ENCODE measurements around the gene CD7. TPM values are rescaled to one million over a fixed set of nuclear protein-coding genes. Genes with fewer than 3 reads are reported as not detected.

The CD7 gene
- total RNA-seq, 2 donors from 2014 or later: 620 to 646 TPM

DNA sequence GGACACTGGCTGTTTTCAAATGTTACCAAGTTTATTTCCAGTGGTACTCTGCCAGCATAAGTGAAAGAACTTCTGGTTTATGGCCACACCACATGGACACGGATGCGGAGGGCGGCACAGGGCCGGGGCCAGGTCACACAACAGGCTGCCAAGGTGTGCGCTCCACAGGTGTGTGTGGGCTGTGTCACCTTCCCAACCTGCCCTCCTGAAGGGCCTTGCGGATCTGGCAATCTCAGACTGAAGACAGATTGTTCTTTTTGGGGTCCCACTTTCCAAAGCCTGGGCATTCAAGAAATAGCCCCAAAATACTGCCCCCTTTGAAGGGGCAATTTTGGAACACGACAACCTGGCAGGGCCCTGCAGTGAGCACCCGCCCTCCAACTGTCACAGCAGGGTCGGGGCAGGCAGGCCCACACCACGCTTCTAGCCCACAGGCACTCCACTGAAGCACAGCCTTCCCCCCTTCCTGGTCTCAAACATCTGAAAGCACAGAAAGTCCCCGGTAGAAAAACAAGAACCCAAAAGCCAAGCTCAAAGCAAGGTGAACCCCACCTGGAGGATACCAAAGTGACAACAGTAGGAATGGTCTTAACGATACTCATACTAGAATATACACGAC lies 47.4 kb downstream of the CD7 start:
- H3K9me3 Mint-ChIP-seq: no peaks in the 10 kb centered on the region
- H3K27ac Mint-ChIP-seq: peak overlapping the region; percentile 66 to 98
- no peak for DNase-seq (ENCODE audit: low spot score in 2 of 2)
- ATAC-seq: no peak
- peaks cover 7 to 50% of the 10 kb centered on the region in 2 donors for H3K36me3 Mint-ChIP-seq

DNA sequence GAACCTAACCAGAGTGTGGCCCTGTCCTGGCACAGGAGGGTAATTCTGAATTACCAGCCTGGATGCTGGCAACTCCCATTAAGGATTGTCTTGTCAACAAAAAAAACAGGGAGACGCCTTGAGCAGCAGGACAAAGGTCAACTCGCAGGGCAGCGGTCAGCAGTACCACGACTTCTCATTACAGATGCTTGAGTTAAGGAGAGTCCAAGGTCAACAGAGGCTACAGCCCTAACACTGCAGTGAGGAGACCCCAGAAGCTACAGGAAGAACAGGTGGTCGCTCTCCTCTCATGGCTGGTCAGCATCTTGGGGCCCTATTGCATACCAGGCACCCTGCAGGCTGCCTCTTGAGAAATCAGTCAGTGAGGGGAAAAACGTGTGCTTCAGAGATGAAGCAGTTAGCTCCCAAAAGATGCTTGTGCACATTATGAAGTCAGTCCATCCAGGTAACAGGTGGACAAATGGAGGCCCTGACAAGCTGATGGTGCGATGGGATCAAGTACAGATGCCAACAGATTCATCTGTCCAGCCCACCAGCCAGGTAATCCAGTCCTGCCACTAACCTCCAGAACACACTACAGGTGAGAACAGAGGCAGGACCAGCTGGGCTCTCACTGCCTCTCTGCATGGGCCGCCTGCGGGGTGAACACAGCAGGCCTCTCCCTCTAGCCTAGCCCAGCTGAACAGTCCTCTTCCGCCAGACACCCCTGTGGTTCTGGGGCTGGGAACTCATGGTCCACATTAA lies 48.1 kb downstream of the CD7 start:
- ATAC-seq (no peak), DNase-seq (ENCODE audit: low spot score in 2 of 2) (no peak)
- peak overlapping the region; percentile 66 to 98 for H3K27ac Mint-ChIP-seq
- no peaks in the 10 kb centered on the region for H3K9me3 Mint-ChIP-seq
- peaks cover 9 to 56% of the 10 kb centered on the region in 2 donors for H3K36me3 Mint-ChIP-seq

DNA sequence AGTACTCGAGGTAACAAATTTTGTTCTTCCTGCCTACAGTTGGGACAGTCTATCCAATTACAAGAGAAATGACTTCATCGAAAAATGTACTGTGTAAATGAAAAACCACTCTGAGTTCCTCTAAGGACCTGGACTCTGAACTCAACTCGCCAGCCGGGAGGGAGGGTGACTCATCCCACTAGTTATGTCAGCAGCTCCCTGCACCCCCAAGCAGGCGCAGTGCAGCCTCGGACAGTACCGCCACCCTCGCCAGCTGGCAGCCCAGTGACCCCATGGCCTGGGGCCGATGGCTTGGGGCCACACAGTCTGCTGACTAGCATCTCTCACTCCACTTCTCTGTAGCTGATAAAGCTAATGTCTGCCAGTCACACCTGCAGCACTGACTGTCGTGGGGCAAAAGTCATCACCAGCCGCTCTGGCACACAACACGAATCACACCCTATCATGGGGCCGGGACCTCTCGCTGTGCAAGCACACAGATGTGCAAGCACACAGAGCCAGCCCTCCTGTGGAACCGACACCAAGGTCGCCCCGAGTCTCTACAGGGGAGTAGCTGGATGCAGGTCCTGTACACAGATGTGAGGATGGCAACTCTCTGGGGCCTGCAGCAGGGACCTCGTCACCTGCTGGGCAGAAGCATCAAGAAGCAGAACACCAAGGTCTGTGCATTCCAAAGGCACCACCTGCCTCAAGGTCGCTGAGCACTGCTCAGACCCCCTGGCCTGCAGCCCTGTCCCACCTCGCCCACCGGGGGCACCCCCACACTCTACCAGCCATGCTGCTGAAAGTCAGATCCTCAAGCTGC lies 49.6 kb downstream of the CD7 start:
- ATAC-seq (peak; percentile 63 to 82), DNase-seq (ENCODE audit: low spot score in 2 of 2) (no peak)
- Mint-ChIP-seq H3K9me3 (no peaks in the 10 kb centered on the region), H3K36me3 (peaks cover 13 to 70% of the 10 kb centered on the region in 2 donors), H3K27ac (peak overlapping the region; percentile 66 to 72)

DNA sequence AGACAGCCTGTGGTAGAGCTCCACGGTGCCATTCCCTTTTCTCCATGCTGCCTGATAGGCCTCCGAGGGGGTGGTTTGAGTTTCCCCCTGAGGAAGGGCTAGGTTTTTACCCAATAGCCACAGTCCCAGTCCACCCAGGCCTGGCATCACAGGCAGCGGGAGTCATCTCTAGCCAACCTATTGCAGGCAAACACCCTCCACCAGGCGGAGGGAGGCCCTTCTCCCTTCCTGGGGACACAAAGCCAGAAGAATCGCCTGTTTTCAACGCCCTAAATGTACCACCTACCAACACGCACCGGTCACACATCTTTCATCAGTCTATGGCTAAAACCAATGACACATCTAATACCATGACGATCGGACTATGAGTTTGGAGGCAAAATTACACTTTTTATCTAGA lies 51.3 kb downstream of the CD7 start:
- peaks cover 0 to under 1% of the 10 kb centered on the region in 2 donors for H3K9me3 Mint-ChIP-seq
- H3K36me3 Mint-ChIP-seq: peaks cover 12 to 71% of the 10 kb centered on the region in 2 donors
- H3K27ac Mint-ChIP-seq: peak overlapping the region; percentile 29 to 93
- ATAC-seq (no peak), DNase-seq (ENCODE audit: low spot score in 2 of 2) (no peak)

Other genes starting within 250 kb of the CD7 start
- gene FASN, start 219.4 kb downstream of the CD7 start, total RNA-seq: 100 to 1,000 TPM in 1 of 2 donors, 10 to 100 TPM in 1; 82.6 to 171 TPM
- 10 to 100 TPM; 34.6 to 51.3 TPM for gene CCDC57, start 104.8 kb downstream of the CD7 start, total RNA-seq
- gene SLC16A3, start 88.6 kb downstream of the CD7 start, total RNA-seq: 100 to 1,000 TPM in 1 of 2 donors, 1 to 10 TPM in 1; 8.6 to 197 TPM
- 100 to 1,000 TPM; 130 to 171 TPM for gene CSNK1D, start 43.9 kb downstream of the CD7 start, total RNA-seq
- gene SECTM1, start 16.2 kb upstream of the CD7 start, total RNA-seq: 10 to 100 TPM in 1 of 2 donors, 1 to 10 TPM in 1; 2.3 to 13.7 TPM
- under 1 TPM; 0.18 to 0.41 TPM for gene TEX19, start 41.6 kb upstream of the CD7 start, total RNA-seq
- gene UTS2R, start 54.2 kb upstream of the CD7 start, total RNA-seq: under 1 TPM in 1 of 2 donors, not detected in 1; 0.18 TPM
- 10 to 100 TPM; 16.2 to 33.6 TPM for gene HEXD, start 100.7 kb upstream of the CD7 start, total RNA-seq
- 10 to 100 TPM; 16.8 to 23.5 TPM for gene OGFOD3, start 101.0 kb upstream of the CD7 start, total RNA-seq
- 100 to 1,000 TPM; 205 to 401 TPM for gene CYBC1, start 133.1 kb upstream of the CD7 start, total RNA-seq
- 100 to 1,000 TPM; 159 TPM for gene NARF, start 141.1 kb upstream of the CD7 start, total RNA-seq
- 10 to 100 TPM; 56.2 to 67.4 TPM for gene FOXK2, start 202.1 kb upstream of the CD7 start, total RNA-seq